GM06990 (cell line): Measurements from ENCODE around the gene DNAH17.

Source experiments
- DNase-seq: peaks from one replicate; pipeline ENCODE4 v3.0.0-alpha.2; 2011; ENCODE audit not compliant: insufficient read length; ENCODE audit errors: extremely low read depth
- H3K27me3 ChIP-seq: replicated peaks from 2 replicates; pipeline ENCODE4 v1.6.0; 2011; ENCODE audit warnings: low read length; ENCODE audit not compliant: control insufficient read depth, insufficient read depth
- H3K36me3 ChIP-seq: 2 replicates; pipeline ENCODE4 v1.5.1; 2011; ENCODE audit warnings: low read length; ENCODE audit not compliant: control insufficient read depth, insufficient read depth
- H3K4me3 ChIP-seq: replicated peaks from 2 replicates; pipeline ENCODE4 v1.5.1; 2011; ENCODE audit warnings: low read depth, mild to moderate bottlenecking, control low read depth, low read length
- TF ChIP-seq, protein P1 (sequence below): IDR thresholded peaks from 2 replicates; pipeline ENCODE4 v1.5.1; 2011; ENCODE audit warnings: low read length, control low read depth, mild to moderate bottlenecking, inconsistent platforms; ENCODE audit not compliant: insufficient read depth, poor library complexity, severe bottlenecking

DNAH17 gene

DNA sequence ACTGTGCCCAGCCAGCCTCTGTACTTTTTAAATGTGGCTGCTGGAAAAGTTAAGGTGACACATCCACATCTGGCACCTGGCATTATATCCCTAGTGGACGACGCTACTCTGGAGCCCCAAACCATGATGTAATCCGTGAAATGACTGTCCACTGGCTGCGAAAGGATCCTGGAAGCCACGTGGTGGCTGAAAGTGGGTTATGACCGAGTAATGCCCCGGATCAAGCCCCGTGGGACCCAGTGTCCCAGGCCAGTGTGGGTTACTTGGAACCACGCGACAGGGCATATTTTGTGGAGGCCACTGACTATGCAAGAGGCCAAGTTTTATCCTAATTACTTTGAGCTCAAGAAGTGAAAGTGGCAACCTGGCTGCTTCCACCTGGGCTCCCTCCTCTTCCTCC is 119.1 kb downstream of the DNAH17 start:
- DNase-seq = no peak
- no peaks in the 10 kb centered on the region for H3K27me3 ChIP-seq
- H3K36me3 ChIP-seq = no peaks in the 10 kb centered on the region
- TF ChIP-seq, protein P1, sequence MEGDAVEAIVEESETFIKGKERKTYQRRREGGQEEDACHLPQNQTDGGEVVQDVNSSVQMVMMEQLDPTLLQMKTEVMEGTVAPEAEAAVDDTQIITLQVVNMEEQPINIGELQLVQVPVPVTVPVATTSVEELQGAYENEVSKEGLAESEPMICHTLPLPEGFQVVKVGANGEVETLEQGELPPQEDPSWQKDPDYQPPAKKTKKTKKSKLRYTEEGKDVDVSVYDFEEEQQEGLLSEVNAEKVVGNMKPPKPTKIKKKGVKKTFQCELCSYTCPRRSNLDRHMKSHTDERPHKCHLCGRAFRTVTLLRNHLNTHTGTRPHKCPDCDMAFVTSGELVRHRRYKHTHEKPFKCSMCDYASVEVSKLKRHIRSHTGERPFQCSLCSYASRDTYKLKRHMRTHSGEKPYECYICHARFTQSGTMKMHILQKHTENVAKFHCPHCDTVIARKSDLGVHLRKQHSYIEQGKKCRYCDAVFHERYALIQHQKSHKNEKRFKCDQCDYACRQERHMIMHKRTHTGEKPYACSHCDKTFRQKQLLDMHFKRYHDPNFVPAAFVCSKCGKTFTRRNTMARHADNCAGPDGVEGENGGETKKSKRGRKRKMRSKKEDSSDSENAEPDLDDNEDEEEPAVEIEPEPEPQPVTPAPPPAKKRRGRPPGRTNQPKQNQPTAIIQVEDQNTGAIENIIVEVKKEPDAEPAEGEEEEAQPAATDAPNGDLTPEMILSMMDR = no peak
- no peak overlapping the region for H3K4me3 ChIP-seq

DNA sequence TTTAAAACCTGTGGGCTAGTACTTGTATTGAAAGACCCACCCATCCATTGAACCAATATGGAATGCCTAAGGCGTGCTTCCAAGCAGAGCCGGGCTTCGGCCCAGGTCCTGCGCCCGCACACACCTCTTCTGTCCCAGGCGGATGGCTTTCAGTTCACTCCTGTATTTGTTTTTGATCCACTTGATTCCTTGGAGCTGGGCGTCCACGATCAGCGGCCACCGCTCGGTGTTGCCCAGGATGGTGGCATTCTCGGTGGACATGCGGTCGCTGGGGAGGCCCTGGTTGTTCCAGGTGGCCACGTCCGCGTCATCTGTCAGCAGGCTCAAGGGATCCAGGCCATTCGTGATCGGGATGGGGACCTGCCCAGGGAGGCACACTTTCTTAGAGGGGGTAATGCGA is 122.8 kb downstream of the DNAH17 start:
- Histone ChIP-seq H3K27me3 (no peaks in the 10 kb centered on the region), H3K36me3 (no peaks in the 10 kb centered on the region), H3K4me3 (no peak overlapping the region)
- DNase-seq = no peak
- TF ChIP-seq, protein P1 = no peak

DNA sequence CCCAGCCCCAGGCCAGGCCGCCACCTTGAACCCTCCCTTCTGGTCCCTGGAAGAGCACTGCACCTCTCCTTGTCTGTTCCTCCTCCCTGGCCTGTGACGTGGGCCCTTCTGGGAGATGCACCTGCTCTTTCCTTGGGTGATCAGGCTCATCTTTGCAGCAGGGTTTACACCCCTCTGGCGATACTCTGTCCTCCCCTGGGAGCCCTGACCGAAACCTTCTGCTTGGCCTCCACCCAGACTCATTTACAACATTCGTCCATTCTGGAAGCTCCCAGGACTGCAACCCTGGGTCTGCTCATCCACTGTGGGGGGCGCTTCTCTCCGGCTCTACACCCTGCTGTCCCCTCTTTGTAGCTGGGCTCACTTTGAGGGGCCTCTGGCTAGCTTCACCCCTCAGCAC is 125.4 kb downstream of the DNAH17 start:
- H3K27me3 ChIP-seq = no peaks in the 10 kb centered on the region
- no peak for DNase-seq

DNA sequence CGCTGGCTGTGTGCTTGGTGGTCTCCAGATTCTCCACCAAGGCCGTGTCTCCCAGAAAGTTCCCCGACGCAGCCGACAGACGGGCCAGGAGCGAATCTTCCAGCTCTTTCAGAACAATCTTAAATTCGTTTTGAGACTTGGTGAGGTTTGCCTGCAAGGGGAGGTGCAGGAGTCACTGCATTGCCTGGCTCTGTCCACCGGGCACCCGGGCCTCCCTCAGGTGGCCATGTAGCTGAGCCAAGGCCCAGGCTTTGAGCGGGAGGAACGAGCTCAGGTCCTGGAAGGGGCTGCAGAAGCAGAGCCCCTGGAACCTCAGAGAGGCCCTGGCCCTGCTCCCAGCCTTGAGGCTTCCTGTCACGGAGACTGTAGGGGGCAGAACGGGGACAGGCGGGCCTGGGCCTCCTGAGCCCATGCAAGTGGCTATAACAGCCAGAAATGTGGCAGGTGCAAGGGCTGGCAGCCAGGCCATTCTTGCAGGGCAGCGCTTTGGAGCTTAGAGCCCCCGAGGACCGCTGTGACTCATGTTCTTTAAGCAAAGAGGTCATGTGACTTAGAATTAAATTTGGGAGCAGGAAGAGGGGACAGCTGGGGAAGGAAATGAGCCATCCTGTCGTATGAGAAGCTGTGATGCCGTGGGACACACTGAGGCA is 126.4 kb downstream of the DNAH17 start:
- H3K27me3 ChIP-seq = no peaks in the 10 kb centered on the region
- TF ChIP-seq, protein P1 = peak; percentile 17
- no peak for DNase-seq
- no peaks in the 10 kb centered on the region for H3K36me3 ChIP-seq
- no peak overlapping the region for H3K4me3 ChIP-seq

More for the DNA sequence above, 125.4 kb downstream of the DNAH17 start:
- H3K4me3 ChIP-seq = no peak overlapping the region
- no peaks in the 10 kb centered on the region for H3K36me3 ChIP-seq
- TF ChIP-seq, protein P1 = no peak

DNA sequence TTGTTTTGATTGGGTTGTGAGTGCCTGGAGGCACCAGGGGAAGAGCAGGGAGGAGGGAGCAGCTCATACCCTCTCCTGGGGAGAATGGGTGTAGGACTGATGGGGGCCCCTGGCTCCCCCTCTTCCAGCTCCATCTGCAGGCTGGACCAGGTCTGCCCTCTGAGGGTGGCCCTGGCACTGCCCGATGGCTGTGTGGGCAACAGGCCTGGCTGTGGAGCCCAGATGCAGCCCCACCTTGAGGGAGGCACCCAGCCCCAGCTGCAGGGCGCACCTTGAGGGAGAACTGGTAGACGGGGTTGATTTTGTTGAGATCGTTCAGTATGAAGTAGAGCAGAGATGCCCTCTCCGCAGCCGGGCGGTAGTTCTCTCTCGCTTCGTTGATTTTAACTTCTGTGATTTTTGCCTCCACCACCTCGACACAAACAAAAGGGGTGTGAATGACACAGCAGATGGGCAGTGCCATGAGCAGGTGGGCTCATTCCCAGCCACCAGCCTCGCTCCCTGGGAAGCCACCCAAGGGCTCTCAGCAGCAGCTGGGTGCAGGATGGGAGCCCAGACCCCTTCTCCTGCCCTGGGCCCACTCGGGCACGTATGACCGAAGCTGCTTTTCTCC is 127.1 kb downstream of the DNAH17 start:
- no peaks in the 10 kb centered on the region for H3K36me3 ChIP-seq
- TF ChIP-seq, protein P1 = no peak
- H3K4me3 ChIP-seq = no peak overlapping the region
- DNase-seq = no peak
- H3K27me3 ChIP-seq = no peaks in the 10 kb centered on the region
